ENCODE measurements around the gene EDRF1.
"Not testable (repeated sequence)": the region's sequence is repeated elsewhere in the genome, so short reads cannot be mapped to it uniquely, and the experiment has no call there.

Gene EDRF1, protein sequence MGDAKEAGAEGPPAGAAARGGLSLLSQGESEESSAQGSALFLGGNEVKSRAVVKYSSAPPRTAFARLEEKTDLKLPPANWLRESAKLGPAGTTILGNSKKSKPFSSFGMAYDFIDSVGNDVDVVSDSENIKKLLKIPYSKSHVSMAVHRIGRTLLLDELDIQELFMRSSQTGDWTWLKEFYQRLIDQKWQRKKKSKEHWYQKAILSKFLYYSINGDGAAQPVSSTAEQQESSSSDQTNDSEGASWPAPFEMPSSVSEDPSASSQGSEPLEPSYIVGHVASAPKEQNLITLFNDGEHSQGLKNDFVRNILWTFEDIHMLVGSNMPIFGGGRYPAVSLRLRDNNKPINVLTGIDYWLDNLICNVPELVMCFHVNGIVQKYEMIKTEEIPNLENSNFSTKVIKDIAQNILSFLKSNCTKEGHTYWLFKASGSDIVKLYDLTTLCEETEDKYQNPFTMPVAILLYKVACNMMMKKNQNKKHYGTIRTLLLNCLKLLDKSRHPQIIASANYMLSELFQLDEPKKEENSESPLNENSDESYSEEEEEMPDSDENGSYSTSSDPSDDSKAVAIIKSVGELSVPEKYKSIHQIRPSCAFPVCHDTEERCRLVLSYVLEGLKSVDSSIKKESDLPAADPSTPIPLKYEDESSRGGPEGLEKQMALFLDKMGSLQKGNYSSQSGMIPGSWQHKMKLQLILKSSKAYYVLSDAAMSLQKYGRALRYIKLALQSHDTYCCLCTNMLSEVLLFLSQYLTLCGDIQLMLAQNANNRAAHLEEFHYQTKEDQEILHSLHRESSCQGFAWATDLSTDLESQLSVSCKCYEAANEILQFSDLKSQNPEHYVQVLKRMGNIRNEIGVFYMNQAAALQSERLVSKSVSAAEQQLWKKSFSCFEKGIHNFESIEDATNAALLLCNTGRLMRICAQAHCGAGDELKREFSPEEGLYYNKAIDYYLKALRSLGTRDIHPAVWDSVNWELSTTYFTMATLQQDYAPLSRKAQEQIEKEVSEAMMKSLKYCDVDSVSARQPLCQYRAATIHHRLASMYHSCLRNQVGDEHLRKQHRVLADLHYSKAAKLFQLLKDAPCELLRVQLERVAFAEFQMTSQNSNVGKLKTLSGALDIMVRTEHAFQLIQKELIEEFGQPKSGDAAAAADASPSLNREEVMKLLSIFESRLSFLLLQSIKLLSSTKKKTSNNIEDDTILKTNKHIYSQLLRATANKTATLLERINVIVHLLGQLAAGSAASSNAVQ

DNA sequence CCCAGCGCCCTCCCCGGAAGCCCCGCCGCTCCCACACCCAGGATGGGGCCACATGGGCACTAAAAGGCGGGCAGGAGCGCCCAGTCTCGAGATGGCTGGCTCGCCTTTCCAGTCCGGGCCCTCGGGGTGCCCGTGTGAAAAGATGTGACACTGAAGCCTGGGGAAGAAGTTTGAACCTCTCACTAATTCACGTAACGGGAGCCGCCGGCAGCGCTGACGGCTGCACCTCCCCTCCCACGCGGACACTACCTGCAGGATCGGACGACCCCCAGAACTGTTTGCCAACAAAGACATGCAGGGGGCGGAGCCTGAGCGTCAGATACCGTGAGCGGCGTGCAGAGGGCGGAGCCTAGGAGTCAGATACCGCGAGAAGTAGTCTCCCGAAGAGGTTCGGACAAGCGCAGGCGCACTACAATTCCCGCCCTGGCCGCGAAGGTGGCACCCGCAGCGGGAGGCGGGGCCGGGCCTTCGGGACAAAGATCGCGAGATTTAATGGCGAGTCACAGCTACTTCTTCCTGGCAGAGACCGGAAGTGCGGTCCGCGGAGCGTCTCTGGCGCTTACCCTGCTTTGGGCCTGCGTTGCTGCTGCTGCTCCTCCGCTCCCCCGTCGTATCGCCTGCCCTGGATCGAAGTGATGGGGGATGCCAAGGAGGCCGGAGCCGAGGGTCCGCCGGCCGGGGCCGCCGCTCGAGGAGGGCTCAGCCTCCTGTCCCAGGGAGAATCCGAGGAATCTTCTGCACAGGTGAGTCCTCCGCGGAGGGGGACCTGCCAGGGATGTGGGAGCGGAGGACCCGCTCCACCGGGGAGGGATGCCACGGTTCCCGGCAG is at the start of gene EDRF1:
EDRF1 (plus strand) TSS at position 537 of the 829 bp plus-strand sequence; CDS start at position 636, 99 bp downstream.
- peak; percentile 100 for DNase-seq

DNA sequence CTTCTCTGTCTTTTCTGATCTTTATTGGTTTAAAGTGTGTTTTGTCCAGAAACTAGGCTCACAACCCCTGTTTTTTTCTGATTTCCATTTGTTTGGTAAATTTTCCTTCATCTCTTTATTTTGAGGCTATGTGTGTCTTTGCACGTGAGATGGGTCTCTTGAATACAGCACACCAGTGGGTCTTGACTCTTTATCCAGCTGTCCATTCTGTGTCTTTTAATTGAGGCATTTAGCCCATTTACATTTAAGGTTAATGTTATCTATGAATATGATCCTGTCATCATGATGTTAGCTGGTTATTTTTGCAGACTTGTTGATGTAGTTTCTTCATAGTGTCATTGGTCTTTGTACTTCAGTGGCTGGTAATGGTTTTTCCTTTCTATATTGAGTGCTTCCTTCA is 46.6 kb upstream of the EDRF1 start:
- no peak for DNase-seq

DNA sequence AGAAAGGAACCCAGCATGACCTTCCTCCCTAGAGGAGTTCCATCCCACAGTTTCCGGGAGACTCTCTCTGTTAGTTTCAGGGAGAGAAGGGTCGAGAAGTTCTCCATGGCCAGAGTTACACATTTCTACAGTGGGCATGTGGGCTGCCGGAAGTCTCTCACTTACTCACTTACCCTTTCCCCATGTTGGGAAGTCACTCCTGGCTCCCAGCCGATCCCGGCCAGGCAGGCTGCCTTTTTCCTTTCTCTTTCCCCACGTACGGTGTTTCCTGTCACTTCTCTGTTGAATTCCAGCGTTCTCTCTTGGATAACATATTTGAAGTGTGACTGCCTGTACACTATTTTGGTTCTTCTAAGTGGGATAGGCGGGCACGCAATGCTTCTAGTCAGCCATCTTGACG is 40.1 kb upstream of the EDRF1 start:
- DNase-seq = no peak

DNA sequence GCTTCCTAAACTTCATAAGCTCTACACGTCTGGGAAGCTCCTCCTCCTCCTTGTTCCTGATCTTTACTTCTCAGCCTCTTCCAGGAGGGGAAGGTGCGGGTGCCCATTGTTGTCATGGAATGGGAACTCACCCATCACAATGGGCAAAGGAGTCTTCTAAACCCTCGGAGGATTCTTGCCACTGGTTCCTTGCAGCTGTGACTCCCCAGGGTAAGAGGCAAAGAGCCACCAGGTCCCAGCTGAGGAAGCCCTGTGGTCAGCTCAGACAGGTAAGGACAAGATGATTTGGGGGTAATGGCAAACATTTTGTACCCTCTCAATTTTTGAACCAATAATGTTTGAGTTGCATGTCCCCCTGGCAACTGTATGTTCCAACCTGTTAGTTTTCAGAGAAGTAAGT is 36.4 kb upstream of the EDRF1 start, which contains the start of gene TEX36:
TEX36 (minus strand) TSS at position 101 of the 400 bp plus-strand sequence. CDS start 174 bp downstream, outside the sequence.
- DNase-seq = no peak

DNA sequence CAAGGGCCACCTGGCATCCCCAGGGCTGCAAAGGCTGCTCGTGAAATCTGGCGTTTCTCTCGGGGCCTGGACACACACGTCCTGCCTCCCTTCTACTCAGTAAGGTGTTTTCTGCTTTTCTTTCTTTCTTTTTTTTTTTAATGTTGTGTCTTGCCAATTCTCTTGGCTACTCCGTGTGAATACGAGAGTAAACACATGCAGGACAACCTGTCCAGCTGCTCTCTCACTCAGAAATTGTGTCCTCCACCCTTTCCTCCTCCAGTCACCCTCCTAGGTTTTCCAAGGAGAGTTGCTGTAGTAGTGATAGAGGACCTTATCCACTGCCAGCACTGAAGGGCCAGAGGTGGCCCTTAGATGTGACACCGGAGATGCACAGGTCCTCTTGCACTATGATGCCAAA is 35.7 kb upstream of the EDRF1 start:
- no peak for DNase-seq

DNA sequence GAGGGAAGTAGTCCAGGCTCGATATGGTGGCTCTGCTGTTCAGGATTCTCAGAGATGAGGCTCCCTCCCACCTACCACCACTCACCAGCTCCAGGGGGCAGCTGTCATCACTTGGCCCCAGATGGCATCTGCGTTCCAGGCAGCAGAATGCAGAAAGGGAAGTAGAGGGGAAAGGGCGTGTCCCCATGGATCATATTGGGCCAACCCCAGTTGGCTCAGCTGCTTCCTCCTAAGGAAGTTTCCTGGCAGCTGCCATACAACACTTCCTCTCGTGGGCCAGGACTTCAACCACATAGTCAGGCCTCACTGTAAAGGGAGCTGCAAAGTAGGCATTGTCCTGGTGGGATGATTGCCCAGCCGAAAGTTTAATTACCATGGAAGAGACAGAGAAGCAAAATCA is 34.9 kb upstream of the EDRF1 start:
- no peak for DNase-seq

DNA sequence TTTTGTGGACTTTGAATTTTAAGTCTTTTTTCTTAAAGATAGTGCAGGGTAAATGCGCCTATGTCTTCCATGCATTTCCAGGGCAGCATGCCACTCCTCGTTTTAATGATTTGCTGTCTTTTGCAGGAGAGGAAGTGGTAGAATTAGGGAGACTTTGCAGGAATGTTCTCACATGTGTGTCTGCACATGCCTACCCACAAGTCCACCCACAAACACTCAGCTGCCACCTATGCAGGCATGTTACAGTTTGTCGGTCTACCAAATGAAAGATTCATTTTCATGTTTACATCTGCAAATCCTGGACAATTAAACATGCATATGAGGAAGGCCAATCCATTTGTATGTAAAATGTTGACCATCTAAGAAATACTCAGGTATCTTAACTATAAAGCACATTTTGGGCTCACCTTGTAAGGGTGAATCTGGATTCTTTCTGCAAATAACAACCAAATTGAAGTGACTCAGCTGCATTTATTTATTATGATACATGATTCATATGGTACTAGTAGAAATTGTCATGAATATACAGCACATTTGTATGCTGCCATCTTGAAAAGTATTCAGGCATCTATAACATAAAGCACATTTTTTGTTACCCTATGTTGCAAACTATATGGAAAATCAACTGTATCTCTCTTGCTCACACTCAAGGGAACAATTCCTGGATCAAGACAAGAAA is 31.9 kb upstream of the EDRF1 start:
- DNase-seq = no peak

DNA sequence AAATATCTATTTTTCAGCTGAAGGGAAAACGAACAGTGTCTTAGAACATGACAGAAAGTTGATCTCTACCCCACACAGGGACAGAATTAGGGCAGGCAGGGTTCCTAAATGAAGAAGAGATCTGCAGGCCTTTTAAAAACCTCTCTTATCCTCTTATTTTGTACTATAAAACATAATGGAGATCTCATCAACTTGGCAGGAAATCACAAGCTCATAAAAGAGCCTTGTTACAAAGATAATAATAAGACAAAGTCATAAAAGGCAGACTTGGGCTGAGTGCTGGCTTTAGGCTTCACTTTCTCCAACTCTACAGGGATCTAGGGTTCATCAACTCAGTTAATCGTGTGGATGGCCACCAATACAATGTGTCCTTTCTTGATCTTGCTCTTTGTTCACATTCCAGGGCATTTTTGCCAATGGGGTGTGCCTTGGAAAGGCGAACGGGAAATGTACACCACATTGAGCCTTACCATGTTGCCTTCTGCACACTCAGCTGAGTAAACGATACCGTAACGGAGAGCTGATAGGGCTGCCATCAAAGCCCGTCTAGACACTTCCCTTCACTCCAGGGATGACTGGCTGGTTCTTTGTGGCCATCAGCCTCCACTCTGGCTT is 29.4 kb upstream of the EDRF1 start:
- DNase-seq = no peak

DNA sequence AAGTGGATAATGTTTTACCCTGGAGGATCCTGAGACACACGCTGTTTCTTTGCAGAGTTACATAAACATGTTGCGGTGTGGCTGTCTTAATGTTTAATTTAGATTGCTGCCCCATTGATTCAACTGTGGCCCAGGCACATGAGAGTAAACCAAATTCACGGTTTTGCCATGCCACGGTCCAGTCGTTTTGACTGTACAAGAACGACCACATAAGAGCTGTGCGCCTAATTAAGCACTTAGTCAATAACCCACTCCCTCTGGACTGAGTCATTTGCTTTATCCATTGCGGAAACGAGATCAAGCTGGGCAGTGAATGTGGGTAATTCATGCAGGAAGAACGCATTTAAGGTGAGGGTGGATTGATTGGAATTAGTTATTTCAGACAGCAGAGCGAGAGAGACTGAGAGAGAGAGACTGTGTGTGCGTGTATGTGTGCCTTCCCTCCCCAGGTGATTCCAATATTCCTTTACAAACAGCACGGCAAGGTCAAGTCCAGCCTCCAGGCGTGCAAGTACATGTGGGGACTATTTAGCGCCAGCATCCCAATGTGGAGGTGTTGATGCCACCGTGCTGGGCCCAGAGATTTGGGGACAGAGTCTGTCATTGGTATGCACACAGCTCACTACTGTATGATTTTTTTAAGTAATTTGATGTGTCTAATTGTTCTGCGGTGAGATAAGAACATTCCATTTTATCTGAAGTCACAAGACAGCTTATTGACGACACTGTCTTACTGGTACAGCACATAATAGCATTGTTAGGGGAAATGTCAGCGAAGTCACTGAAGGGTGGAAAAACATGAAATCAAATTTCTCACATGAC is 28.1 kb upstream of the EDRF1 start:
- no peak for DNase-seq

DNA sequence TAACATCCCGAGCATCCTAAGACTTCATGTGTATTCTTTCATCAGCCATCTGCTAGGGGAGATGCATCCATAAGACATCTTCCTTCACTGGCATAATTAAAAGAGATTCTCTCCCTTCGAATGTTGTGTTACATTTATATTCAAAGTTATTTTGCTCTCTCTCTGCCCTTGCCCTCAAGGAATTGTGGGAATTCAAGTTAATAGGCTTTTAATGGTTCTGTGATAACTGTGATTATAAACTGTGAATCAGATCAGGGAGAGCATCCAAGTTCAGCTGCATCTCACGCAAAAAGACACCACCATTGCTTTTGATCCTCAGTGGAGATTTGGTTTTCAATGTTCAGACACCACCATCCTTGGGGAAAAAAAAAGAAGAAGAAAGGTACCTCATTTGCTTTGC is 27.3 kb upstream of the EDRF1 start:
- DNase-seq = no peak

DNA sequence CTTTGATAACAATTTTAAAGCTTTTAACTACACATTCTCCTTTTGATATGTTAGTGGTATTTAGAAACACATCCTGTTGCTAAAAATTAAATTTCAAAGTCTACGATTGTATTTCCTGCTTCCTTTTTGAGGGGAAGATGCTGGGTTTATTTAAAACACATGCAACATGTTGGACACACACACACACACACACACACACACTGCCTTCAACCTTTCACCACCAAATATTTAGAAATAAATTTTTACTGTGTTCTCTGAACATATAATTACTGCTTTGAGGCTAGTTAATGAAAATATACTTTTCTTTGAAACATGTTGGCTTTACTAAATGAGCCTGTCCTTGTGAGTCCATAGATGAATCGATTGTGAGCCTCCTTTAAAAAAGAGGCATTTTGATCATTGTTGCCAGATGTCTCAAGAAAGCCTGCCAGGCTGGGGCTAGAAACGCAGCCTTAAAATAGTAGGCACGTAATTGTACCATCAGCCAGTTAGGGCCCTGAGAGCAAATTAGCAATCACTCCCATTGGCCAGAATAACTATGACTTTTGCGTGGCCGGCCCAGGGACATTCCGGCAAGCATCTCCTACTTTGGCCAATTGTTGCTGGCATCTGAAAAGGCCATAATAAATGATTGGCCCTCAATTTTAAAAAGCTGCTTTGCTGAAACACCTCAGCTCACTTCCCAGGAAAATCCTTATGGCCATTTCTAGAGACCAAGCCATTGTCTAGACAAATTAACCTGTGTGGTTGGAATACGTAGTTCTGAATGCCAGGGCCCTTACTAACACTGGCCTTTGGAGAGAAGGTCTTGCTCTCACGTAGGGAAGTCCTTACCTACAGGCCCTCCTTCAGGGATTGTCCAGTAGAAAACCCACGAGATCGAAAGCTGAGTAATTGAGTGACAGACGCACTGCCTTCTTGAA is 26.6 kb upstream of the EDRF1 start:
- DNase-seq = no peak

DNA sequence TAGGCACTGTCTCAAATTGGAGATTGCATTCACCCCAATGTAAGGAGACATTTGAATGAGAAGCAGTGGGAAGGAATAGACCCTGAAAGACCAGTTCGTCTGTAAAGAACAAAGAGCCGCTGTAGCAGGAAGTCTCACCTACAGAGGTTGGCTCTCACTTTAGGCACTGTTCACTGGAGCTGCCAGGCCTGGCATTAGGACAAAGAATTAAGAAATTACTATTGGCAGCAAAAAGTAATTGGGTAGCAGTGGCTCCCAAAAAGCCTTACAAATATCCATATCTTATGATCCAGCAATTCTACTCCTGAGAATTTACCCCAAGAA is 26.0 kb upstream of the EDRF1 start:
- DNase-seq = no peak

DNA sequence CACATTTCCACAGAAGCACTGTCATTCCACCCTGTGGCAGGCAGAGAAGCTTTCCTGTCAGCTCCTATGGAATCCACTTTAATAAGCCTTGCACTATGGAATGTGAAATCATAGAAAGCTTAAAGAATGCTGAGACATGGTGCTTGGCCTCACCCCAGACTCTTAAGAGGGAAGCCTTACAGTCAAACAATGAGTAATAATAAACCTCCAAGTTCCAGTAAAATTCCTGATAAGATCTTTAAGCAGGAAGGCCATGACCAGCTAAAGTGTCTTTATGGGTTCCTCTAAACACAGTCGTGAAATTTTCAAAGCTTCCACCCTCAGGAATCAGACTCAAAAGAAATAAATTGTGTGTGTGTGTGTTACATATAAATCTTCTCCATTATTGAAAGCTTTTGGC is 24.6 kb upstream of the EDRF1 start:
- no peak for DNase-seq

DNA sequence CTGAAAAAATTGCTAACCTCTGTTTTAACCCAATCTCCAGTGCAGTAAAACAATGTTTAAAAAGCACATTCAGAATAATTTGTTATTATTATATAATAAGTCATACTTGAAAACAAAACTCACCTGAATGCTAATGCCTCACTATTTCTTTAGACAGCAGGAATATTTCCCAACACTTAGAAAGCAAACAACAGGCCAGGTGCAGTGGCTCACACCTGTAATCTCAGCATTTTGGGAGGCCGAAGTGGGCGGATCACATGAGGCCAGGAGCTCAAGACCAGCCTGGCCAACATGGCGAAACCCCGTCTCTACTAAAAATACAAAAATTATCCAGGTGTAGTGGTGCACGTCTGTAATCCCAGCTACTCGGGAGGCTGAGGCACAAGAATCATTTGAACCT is 22.6 kb upstream of the EDRF1 start:
- DNase-seq = not testable (repeated sequence)

DNA sequence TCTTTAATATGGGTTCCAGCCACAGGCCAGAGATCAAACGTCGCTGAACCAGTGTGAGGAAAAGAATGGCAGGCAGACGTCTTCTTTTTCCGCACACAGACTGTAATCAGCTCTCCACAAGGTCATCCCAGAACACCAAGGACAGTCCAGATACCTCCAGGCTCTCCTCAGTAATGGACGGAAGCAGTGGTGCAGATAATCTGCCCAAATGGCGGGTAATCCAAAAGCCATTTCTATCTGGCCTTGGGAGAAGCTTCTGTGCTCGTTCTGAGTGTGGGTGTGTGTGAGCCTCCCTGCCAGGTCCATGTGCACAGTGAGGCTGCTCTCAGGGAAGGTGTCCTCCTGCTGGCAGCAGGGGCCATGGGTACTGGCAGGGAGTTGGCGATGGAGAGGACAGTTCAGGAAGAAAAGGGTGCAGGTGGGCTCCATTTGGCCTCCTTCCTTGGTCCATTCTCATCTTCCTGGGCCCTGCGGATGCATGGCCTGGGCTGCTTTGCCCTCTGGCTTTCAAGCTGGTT is 21.0 kb upstream of the EDRF1 start:
- DNase-seq = no peak

DNA sequence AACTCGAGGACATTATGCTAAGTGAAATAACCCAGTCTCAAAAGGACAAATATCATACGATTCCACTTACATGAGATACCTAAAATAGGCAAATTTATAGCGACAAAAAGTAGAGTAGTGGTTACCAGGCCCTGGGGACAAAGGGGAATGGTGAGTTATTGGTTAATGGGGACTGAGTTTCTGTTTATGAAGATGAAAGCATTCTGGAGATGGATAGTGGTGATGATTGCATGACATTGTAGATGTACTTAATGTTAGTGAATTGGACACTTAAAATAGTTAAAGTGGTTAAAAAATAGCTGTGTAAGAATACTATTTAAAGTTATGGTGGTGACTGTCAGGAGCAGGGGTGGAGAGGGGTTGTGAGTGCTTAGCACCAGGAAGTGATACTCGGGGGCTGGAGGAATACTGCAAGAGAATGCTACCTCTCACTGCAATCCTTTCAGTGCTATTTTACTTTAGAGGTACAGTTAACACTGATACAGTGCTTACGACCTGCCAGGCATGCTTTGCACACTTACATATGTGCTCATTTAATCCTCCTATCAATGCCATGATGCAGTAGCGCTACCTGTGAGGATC is 19.9 kb upstream of the EDRF1 start:
- no peak for DNase-seq

DNA sequence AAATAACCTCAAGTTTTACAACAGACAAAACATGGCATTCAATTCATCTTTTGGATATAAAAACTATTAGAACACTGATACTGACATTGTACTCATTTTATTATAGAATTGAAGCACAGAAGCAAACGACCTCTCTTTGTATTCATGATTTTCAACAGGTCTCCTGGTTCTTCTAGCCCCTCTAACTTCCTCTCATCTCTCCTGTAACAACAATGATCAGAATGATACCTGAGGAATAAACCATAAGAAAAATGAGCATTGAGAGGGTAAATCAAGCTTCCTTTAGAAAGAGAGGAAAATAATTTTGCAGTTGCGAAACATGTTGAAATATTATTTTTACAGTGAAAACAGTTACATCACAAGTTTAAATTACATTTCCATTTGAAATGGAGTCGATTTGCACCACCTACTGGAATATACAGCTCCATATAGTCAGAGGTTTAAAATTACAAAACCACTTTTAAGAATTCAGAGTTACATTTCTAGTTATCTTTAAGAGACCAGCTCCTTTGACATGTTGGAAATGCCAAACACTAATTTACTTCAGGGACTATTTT is 19.1 kb upstream of the EDRF1 start:
- no peak for DNase-seq

Measured in activated effector memory CD4-positive, alpha-beta T cell treated with anti-CD3 and anti-CD28 coated beads, Interleukin-2, amount 50 U/mL, for 16 hours (primary cell).